HL-60/S4 treated with retinoic acid at 250 ng/mL for 4 days and 3 days (cell line): ENCODE results near the gene KAZN.

Source experiments
- in situ Hi-C: fragments of 300-500 bp; cut with MboI; formaldehyde crosslinking; loops from 2 replicates; pipeline ENCODE4 v1.7.0; 2022; ENCODE audit warnings: low sequenced_read_pairs

KAZN gene

DNA sequence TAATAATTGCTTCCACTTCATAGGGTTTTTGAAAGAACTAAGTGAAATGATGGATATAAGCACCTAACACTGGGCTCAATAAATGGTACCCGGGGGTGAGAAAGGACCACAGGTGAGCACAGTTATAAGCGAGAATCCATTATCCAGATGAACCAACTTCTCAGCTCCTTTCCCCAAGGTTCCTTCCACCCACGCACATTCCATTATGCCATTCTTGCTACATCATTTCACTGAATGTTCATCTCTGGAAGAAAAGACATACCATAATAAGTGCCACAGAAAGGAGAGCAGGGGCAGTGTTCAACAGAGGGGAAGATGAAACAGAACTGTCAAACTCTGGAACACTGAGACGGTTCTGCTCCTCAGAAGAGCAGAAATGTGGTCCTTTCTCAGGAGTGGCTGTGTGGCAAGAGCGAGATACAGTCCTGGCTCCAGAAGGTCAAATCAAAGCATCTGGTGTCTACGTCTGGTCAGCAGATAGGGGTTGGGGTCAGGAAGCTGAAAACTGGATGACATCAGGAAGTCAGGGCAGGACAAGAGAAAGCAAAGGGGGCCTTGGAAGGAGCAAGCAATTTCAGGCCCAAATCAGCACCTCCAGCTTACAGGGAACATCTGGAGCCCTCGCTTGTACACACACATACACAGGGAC, 299.6 kb downstream of the KAZN start:
- in situ Hi-C loops: no loop called here

DNA sequence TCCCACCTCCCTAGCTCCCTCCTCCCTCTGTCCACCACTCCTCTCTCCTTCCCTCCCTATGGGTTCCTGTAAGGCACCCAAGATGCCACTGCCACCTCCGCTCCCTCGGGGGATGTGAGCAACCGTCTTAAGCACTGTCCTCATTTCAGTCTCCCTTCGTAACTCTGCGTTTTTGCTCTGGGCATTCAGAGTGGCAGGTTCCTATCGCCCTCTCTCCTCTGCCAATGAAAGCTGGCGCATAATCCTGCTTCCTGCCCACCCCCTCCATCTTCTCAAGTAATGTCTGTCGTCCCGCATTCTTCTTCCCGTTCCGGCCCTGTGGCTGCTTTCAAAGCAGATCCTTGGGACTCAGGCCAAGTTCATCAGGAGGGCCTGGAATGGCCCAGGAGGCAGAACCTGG, 301.2 kb downstream of the KAZN start:
- in situ Hi-C loops: no loop called here

DNA sequence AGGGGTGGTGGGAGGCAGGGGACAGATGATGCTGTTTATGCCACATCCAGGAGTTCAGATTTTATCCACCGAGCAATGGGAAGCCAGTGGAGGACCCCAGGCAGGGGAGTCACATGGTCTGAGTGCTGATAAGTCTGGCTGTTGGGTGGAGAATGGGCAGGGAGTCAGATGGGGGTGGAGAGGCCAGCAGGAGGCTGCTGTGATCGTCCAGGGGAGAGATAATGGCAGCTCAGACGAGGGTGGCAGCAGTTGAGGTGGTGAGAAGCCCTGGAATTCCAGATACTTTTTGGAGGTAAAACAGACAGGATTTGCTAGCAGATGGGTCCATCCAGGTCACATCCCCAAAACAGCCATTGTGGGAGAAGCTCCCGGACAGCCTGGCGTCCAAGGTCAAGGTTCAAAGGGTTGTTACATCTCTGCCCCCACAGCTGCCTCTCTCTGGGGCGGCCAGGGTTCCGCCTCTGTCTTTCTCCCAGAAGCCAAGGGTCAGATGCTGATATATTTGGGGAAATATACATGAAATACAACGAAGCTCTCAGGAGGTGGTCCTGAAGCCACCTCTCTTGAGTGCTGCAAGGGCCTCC, 303.0 kb downstream of the KAZN start:
- in situ Hi-C loops: no loop called here

DNA sequence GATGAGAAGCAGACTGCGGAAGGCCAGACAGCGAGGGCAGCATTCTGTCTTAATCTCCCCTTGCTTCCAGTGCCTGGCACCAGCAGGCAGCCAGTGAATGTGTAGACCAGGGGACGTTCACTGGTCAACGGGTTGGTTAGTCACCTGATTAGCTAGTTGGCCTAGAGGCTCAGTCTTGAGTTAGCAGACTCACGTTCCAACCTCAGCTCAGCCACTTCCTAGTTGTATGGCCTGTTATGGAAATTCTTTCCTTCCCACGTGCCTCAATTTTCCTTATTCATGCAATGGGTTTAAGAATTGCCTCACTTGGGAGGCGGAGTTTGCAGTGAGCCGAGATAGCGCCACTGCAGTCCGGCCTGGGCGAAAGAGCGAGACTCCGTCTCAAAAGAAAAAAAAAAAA, 305.4 kb downstream of the KAZN start:
- in situ Hi-C loops: no loop called here

DNA sequence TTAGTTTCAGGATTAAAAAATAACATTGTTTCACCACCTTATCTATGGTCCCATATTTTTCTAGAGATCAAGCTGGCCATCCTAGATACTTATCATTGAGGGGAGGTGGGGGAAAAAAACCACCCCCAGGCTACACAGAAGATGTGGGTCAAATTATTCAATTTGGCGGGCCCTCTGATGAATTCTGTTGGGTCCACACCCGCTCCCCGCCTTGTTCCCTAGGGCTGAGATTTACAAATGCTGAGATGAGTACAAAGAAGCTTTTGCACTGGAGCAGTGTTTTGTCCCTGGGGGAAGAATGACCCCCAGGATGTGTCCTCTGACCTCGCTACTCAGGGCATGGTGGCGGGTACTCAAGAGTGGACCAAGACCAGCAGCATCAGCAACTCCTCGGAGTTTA, 308.2 kb downstream of the KAZN start:
- in situ Hi-C loops: no loop called here

DNA sequence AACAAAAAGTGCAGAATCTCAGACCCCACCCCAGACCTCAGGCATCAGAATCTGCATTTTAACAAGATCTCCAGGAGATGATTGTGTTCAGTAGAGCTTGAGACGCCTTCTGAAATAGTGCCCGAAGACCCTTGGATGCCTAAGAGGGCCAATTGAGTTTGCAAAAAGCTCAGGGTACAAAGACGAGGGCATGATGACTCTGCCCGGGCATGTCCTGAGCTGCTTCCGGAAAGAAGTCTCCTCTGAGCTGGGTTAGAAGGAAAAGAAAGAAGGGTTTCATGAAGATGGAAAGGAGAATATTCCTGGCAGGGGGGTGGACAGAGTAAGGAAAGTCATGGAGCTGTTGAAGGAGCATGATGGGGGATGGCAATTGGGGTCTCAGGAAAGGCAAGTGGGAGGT, 308.9 kb downstream of the KAZN start:
- in situ Hi-C loops: no loop called here

DNA sequence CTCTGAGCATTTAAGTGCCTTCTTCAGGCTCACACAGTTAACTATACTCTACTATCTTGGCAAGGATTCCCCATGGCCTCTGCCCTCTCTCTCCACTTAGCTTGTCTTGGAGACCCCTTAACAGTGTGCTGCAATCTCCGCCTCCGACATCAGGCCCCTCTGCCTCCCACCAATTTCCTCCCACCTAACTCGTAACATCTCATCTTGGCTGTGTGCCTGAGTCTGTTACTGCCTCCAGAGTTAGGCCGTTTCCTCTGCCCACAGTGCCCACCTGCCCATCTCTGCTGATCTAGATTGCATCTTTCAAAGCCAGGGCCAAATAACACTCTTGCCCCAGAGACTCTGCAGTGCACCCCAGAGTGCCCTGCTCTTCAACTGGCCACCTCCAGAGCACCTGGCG, 310.8 kb downstream of the KAZN start:
- in situ Hi-C loops: no loop called here

DNA sequence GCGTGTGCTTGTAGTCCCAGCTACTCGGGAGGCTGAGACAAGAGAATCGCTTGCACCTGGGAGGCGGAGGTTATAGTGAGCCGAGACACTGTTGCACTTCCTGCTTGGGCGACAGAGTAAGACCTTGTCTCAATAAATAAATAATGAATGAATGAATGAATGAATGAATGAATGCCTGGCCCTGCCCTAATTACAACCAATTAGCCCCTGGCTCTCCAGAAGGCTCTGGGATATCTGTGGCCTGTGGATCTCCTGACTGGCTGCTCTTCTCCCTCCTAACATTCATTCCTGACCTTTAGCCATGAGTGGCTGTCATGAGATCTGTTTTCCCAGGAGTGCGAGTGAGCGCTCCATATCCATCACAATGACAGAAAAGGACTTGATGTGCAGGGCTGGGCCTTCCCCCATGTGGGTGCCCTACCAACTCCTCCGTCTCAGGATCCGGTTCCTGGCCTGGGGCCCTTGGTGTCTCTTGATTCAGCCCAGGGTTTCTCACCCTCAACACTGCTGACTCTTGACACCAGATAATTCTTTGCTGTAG, 311.5 kb downstream of the KAZN start:
- in situ Hi-C loops: no loop called here

DNA sequence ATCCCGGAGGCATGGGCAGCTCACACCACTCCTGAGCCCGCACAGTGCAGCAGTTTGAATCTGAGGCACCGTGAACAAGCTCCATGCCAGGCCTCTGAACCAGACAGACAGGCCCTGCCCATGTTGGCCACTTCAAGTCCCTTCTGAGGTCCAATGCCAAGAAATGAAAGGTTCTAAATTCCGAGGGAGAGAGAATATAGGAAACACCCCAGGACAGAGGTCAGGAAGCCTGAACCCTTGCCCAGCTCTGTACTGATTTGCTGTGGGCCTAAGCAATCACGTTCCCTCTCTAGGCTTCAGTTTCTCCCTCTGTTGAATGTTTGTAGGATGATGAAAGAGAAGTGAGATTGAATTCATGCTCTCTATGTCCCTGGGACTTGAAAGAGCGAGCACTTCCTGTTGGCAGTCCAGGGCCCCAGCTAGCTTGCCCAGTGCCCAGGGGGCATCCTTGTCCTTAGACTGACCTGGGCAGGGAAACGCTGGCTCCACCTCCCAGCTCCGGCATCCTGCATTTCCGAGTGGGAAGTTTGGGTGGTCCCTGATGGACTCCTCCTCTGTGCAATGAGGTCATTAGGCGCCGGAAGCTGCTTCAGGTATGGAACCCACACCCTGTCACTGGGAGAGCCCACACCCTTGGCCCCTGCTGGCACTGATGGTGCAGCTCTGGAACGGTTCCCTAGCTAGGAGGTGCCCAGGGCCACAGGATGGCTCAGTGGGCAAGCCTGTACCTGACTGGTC, 312.7 kb downstream of the KAZN start:
- in situ Hi-C loops: no loop called here

DNA sequence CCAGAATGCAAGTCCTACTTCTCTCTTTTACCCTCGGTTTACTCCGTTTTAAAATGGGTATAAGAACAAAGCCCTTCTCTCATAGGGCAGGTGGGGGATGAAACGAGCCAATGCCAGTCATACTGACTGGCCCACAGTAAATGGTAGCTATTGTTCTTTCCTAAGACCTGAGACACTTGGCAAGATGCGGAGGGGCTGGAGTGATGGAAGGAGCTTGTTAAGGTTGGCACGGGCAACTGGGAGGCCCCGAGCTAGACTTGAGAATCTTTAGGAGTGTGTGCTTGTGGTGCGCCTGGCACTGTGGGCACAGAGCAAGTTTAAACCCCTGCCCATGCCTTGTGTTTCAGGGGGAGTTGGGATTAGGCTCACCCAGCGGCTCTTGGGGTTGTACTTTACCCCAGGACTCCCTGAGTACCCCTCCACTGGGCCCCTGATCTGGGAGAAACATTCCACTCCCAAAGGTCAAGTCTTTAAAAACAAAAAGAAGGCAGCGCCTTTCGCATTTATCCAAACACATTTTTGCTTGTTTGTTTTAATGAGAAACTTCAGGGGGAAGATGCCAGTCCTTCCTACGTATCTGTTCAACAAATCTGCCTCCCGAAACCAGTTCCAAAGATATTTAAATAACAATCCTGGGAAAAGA, 314.5 kb downstream of the KAZN start:
- in situ Hi-C loops: no loop called here

DNA sequence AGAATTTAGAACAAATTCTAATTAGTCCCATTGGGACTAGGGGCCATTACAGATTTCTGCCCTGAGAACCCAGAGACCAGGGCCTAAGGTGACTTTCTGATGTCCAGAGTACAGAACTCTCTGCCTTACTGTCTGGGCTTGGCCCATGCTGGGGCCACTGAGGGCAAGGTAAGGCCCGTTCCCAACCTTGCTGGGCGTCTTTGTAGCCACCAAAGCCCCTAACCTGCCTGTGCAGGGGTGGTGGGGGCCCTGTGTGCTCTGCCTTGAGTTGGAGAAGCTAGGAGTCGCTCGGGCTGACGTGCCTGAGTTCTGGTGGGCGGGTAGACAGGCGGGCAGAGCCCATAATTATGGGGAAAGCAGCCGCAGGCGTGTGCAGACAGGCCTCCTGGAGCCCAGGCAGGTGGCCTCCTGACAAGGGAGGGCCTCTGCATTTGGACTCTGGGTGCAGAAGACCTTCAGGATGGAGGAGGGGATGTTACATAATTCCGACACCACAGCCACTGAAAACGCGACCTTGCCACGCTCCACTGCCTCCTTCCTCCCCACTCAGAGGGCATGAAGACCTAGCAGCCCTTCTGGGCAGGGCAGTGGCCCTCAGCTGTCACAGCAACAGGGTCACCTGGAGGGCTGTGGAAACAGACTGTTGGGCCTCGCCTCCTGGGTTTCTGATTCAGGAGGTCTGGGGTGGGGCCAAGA, 315.1 kb downstream of the KAZN start:
- in situ Hi-C loops: no loop called here

DNA sequence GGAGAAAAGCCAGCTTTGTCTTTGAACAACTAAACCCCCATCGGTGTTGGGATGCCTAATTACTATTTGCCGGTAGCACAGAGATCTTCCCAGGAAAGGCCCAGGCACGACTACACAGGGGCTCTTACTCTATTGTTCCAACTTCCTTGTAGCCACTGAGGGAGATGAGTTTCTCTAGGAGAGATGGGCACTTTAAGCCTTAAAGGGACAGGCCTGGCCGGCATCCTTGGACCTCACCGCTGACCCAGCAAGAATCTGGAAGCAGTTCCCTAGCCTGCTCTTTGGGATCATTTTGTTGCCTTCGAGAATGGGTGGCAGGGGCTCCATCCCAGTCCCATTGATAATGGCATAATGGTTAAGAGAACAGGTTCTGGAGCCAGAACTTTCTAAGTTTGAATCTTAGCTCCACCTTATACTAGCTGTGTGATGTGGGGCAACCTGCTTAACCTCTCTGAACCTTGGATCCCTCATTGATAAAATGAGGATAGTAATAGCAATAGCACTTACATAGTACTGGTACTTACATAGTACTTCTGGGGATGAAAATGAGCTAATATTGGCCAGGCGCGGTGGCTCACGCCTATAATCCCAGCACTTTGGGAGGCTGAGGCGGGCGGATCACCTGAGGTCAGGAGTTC, 316.0 kb downstream of the KAZN start:
- in situ Hi-C loops: no loop called here

DNA sequence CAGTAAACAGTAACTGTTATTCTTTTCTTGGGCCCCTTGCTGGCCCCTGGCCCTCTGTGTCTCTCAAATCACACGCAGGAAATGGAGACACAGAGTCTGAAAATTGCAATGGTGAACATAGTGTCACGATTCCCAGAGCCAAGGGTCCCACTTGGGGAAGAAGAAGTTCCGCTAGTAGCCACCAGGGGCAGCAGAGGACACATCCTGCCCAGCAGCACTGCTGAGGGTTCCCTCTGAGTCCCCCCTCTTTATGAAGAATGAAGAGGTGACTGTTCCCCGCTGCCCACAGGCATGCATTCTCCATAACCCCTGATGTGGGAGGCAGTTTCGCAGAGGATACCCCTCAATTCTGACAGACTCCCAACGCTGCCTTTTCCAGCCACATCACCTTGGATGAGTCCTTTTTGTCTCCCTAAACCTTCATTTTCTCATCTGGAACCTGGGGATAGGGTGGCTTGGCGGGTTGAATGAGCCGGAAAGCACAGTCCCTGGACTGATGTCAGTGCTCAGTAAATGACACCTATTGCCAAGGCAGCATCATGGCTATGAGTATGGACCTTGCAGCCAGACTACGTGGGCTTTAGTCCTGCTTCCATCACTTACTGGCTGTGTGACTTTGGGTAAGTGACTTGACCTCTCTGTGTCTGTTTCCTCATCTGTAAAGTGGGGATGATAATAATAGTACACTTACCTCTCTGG, 317.0 kb downstream of the KAZN start:
- in situ Hi-C loops: no loop called here

DNA sequence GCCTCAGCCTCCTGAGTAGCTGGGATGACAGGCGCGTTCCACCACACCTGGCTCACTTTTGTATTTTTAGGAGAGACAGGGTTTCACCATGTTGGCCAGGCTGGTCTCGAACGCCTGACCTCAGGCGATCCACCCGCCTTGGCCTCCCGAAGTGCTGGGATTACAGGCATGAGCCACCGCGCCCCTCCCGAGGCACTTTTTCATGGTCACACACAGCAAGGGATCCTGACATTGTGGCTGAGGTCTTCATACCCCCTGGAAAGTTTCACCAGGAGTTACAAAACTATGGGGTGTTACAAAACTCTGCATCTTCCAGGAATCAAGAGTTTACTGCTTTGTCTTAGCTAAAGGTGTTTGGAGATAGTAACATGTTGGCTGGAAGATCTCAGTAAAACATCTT, 320.8 kb downstream of the KAZN start:
- in situ Hi-C loops: no loop called here

DNA sequence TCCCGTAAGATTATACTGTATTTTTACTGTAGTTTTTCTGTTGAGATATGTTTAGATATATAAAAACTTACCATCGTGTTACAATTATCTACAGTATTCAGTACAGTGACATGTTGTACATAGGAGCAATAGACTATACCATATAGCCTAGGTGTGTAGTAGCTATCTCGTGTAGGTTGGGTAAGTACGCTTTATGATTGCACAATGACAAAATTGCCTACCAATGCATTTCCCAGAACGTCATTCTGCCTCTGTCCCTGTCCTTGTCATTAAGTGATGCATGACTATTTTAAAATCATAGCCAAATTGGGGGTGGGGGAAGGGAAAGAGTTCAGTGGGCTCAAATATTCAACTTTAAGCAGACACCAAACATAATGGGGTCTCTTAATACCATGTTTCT, 321.3 kb downstream of the KAZN start:
- in situ Hi-C loops: no loop called here

DNA sequence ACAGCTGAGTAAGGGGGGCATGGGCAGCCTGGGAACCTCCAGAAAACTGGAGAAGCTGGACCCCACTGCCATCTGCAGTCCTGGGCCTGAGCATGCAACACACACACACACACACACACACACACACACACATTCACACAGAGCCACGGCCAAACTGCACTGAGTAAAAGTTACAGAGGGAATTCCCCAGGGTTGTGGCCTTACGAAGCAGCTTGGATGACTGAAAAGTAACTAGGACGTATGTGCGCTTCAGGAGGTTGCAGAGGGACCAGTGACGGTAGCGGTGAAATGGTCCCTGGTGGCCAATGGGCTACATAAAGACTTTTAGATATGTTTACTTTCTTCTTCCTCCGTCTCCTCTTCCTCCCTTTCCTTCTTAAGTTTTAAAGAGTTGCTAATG, 322.6 kb downstream of the KAZN start:
- in situ Hi-C loops: no loop called here

DNA sequence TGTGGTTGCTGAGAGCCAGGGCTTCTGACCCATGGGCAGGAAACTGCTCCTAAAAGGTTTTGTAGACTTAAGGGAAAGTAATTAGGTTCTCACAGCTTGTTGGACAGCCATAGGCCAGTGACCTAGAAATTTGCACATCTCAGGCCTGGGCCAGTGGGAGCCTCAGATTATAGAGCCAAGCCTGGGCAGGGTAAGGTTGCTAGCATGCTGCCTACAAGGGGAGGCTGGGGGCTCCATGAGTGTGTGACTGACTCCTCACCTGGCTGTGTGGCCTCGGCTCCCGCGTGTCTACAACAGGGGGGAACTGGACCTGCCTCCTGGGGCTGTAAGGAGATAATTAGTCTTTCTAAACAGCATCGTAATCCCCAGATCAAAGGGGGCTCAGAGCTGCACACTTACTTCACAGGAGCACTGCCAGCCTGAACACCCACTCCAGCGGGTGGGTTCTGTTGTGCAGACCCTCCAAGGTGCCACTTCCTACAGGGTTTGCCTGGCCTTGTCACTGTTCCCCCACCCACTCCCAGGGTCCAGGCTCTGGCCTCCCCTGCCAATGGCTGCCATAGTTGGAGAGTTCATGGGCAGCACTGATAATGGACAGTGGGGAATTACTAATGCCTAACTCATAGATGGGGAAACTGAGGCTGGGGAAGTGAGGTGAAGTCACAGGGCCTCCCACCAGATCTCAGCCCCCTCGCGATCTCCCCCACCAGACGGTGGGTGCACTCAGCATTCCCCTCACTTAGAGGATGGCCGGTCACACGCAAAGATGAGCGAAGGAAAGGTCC, 324.6 kb downstream of the KAZN start:
- in situ Hi-C loops: no loop called here

DNA sequence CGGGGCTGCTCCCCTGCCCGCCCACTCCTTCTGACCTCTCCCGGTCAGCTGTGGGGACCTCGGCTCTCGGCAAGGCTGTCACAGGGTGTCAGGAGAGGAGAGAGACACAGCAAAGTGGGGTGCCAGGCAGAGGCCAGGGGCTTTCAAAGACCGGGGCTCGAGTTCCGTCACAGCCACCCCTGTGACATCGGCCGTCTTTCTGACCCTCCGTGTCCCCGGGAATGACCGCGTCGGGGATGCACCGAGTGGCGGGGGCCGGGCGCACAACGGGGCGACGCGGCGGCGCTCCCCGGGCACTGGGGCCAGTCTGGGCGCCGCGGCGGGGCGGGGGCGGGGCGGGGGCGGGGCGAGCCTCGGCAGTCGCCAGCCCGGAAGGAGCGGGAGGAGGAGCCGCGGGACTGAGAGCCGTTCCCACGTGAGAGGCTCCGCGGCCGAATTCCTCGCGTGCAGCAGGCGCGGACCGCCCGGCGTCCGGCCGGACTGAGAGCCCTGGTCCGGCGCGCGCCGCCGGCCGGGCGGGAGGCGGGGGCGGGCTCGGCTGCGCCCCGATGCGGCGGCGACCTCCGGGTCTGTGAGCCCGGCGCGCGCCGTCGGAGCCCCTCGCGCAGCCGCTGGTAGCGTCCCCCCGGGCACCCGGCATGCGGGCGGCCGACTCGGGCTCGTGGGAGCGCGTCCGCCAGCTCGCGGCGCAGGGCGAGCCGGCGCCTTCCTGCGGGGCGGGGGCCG, 325.4 kb downstream of the KAZN start:
- in situ Hi-C loops: no loop called here
